Measurements from ENCODE around the gene TNFAIP3.

The TNFAIP3 gene

DNA sequence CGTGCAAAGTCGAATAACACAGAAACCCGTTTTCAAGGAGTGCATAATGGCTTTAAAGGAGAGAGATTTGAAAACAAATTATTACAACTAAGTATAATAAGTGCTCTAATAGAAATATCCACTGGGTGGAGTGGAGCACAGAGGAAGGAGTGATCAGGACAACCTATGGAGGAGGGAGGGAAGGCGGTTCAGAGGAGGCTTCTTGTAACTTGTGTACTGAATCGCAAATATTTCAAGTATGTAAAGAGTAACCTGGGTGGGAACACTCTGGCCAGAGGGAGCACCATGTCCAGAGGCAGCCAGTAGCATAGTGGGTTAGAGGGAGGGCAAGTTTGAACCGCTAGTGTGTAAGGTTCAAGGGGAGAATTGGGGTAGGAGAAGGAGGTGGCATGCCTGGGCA is 21.6 kb upstream of the TNFAIP3 start:
- peak; percentile 41 to 52 (median 42) for DNase-seq

DNA sequence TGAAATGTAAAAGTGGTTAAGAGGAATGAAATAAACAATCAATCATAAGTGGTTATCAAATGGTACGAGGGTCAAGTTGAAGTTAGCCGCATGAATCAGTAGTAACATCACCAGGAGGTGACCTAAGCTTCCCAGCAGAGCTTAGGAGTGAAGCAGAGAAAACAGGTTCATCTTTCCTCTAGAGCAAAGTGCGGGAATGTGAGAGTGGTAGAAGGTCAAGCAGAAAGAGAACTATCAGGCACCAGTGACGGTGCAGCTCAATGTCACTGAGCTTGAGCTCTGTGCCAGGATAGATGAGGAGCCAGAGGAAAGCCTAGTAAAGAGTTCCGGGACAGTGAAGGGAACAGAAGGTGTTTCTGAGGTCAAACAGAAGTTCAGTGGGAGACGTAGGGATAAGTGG is 20.8 kb upstream of the TNFAIP3 start:
- peak in 1 of 3 donors; percentile 65 for DNase-seq

DNA sequence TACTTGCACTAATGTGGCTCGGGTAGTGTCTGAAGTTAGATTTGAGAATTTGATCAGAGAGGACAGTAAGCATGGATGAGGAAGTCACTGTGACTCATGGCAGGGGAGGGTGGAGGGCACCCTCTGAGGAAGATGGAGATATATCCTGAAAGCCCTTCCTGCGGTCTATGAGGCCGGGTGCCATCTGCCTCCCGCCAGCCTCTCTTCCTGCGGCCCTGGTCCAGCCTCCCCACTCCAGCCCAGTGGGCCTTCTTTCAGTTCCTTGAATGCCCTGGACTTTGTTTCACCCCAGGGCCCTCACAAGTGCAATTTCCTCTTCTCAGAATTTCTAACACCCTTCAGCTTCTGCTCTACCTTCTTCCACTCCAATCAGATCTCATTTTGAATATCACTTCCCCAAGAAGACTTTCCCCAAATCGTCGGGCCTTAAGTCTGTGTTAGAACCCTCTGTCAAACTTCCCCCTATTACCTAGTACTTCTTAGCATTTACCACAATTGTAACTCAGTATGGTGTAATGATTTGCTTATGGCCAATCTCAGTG is 20.2 kb upstream of the TNFAIP3 start:
- peak; percentile 88 to 93 (median 88) for DNase-seq

DNA sequence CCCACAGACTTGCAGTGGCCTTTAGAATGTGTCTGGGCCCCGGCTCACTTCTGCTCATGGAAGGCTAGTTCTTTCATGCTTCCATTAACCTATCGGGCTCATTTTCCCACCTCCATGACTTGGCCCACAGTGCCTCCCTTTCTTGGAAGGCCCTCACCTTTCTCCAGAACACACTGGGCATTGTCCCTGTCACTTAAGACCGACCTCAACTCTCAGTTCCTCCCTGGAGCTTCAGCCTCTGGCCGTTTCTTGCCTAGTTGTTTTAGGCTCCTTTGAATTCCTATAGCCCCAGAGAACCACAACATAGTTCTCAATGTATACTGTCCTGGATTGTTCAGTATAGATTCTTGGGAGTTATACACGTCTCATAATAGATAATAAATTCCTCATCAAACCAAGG is 19.3 kb upstream of the TNFAIP3 start:
- DNase-seq: no peak

DNA sequence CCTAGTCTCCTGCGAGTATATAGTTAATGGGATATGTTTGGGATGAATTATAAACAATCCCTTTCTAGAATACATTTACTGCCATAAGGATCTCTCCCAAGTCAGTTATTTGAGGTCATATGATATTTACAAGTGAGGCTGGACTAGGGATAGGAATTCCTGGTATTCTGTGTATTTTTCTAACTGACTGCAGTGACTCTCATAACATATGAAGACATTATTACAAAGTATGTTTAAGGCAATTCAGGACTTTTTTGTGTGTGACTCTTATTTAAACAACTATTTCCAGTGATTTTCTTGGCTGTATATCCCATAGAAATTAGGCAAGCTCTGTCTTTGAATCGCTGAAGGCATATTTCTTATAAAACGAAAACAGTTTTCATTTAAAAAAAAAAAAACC is 18.4 kb upstream of the TNFAIP3 start:
- DNase-seq: peak in 2 of 3 donors; percentile 56 to 79

DNA sequence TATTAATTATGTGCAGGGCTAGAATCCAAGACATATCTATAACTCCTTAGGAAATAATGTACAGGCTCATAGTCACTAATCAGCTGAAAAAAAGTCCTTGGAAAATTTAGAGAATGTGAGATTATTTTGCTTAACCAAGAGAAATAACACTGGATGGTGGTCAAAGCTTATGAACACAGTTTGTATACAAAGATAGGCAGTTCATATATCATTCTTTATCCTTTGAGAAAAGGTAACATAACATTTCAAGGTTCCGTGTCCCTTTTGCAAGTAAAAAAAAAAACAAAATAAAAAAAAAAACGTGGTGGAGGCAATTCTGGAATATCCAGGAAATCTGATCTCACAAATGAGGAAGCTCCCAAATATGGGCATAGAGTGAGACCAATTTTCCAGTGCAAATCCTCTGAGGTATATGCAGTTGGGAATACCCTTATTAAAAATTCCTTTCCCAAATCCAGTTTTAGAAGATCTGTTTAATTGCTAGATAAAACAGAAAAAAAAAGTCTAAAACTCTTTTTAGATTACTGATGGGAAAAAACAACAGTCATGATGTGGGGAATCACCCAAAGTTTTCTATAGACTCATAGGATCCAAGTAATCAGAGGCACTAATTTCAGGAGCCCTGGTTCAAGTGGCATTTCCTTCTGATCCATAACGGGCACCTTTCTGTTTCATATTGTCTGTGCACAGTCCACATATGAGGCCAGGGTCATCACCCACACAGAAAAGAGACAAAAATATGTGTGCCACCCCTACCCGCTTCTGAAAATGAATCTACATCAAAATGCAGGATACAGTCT is 17.7 kb upstream of the TNFAIP3 start:
- DNase-seq: peak; percentile 73 to 94 (median 81)

DNA sequence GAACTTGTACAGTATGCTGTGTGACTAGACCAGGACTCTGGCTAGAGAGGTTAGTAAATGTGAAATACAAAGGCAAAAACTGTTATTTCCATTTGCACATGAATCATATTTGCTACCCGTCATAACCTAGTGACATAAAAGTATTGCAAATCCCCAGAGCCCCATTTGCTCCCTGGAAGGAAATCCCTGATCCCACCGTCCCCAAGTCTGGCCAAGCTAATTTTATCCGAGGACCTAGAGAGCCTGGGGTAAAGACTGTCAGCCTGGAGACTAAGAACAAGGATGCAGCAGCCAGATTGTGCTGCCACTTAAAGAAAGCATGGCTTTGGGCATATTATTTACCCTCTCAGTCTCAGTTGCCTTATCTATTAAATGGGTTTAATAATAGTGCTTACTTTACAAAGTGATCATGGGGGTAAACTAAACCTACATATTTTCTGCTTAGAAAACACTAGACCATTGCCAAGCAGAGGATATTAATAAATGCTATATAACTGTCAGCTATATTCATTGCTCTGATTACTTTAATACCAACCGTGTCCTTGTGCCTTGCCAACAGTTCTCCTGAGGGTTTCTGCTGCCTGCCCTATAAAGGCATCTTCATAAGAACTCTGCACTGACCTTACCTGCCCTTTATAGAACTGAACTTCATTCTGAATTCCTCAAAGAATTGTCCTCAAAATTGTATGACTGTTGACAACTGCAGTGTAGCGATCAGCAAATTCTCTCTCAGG is 16.9 kb upstream of the TNFAIP3 start:
- peak in 1 of 3 donors; percentile 64 for DNase-seq

DNA sequence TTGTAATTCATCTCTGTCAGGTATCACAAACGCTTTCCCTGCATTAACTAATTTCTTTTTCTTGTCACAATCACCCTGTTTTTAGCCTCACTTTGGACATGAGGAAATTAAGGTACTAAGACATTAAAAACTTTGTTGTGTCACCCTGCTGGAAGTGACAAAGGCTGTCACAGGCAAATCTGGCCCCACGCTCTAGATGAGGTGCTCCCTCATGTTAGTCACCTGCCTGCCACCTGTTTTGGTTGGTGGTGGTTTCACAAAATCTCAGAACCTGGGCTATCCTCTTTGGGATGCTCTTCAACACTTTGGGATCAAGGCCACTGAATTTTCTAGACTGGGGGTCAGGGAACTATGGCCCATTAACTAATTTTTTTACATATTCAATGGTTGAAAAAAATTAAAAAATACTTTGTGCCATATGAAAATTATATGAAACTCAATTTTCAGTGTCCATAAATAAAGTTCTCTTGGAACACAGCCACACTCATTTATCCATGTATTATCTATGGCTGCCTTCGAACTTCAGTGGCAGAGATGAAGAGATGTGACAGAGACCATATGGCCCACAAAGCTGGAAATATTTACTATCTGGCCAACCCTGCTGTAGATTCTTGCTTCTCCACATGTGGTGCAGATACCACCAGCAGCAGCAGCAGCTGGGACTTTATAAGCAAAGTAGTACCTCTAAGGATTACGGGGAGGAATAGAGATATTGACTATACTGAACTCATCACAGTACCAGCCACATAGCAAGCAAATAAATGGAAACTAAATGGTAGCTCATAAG is 16.1 kb upstream of the TNFAIP3 start:
- DNase-seq: no peak

DNA sequence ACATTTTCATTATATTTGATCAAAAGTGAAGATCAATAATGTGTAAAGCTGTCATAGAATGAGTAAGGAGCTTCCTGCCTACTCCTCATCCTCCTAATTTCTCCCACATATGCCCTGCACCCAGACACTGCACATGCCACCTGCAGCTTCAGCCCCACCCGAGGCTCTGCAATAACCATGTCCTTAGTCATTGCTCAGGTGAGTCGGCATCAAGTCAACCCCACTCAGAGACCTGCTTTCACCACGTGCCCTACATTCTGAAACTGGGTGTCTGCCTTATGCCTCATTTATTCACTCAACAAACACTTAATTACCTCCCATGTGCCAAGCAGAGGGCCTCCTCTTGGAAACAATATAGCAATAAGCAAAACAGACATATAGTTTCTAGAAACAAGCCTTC is 15.4 kb upstream of the TNFAIP3 start:
- no peak for DNase-seq

DNA sequence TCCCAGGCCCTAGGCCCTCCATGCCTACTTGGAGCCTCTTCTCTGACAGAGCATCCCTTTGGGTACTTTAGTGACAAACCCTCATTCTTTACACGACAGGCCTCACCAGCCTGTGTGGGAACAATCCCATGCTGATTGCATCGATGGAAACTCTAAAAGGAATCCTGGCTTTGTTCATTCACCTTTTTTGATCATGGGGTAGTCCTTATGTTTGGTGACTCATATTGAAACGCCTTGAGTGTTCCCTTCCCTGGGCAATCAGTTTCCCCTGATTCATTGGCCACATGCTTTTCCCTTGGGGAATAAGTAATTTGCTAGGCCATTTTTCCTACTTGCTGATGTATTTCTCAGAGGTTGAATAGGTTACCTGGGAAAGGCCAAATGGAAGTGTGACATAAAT is 14.7 kb upstream of the TNFAIP3 start:
- peak; percentile 56 to 74 (median 57) for DNase-seq

DNA sequence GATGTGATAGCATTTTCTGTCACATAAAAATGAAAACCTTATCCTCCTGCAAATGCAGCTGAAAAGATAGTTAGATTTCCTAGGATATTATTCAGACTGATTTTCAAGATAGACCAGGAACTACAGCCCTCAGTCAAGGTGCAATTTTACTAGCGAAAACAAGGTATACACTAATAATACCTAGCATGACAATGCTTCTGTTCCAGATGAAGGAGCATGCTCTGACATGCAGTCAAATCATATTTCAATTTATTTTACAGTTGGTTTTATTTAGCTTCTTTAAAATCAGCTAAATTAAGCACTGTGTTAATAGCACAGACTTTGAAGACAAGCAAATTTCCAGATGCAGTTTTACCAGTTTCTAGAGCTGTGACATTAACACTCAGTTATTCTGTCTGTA is 14.2 kb upstream of the TNFAIP3 start:
- DNase-seq: no peak

DNA sequence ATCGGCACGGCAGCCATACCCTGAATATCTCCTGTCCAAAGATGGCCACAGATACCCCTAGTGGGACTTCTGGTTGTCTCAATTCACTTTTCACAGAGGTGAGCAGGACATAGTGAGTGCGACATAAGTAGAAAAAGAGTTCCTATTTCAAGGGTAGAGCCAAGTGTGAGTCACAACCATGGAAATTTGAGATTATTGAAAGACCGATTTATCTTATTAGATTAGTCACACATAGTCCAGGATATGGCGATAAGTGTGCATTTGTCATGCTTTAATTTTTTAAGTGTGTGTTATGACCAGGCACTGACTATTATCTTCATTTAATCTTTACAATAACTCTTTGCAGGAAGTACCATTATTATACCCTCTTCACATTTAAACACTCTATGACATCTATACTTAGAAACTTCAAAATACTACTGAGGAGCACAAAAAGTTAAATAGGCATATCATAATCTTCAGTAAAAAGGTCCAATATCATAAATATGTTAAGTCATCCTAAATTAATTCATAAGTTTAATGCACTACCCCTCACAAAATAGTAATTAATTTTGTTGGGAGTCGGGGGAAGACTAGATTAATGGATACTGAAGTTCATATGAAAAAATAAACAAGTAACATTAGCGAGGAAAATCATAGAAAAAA is 13.4 kb upstream of the TNFAIP3 start:
- DNase-seq: peak; percentile 43 to 85 (median 80)

DNA sequence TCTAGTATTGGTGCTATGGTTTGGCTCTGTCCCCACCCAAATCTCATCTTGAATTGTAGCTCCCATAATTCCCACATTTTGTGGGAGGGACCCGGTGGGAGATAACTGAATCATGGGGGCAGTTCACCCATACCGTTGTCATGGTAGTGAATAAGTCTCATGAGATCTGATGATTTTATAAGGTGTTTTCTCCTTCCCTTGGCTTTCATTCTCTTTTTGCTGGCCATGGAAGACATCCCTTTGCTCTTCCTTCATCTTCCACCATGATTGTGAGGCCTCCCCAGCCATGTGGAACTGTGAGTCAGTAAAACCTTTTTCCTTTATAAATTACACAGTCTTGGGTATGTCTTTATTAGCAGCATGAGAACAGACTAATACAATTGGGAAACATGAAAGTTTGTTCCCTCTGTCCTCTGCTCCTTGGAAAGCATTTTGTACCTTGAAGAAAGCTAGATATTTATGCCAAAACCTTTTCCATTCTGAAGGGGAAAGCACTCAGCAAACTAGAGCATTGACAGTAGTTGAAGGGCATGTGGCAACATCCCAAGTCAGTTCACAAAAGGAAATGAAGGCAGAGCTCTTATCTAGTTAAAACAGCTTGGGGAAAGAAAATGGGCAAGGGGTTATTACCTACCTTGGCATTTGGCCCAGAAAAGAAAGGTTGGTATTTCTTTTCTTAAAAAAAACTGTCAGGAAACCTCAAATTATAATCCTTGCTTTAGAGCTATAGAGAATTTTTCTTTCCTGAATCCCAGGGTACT is 10.7 kb upstream of the TNFAIP3 start:
- DNase-seq: no peak

DNA sequence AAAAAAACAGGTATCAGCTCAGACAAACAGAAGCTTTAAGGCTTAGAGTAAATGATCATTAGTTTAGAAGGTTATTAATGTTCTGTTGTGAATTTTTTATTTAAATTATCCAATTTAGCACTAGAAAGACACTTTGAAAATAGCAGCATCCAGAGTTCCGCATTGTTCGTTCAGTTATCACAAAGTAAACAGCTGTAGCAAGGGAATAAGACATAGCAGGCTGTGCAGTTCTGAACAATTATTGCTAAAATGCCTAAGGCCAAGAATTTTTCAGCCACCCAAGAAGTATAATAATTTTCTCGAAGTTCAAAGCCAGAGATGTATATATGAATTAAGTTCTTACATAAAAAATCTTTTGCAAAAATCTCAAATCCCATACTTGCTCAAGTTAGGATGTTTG is 8.0 kb upstream of the TNFAIP3 start:
- DNase-seq: no peak

DNA sequence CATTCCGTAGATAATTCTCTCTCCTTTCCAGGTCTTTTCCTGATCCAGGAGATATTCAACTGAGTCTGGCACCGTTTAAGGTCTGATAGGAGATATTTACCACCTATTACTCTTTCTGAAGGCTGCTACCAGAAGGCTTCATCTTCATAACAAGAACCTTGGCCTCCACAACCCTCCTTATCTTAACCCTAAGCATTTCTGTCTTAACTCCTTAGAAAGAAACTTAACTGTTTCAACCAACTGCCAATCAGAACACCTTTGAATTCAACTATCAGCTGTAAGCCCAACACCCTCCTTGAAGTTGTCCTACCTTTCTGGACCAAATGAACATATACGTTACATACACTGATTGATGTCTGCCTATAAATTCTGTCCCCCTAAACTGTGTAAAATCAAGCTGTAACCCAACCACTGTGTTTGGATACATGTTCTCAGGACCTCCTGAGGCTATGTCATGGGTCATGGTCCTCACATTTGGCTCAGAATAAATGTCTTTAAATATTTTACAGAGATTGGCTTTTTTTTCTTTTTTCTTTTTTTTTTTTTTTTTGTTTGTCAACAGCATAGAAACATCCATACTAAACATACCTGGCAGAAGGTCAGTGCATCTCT is 6.6 kb upstream of the TNFAIP3 start:
- DNase-seq: no peak

DNA sequence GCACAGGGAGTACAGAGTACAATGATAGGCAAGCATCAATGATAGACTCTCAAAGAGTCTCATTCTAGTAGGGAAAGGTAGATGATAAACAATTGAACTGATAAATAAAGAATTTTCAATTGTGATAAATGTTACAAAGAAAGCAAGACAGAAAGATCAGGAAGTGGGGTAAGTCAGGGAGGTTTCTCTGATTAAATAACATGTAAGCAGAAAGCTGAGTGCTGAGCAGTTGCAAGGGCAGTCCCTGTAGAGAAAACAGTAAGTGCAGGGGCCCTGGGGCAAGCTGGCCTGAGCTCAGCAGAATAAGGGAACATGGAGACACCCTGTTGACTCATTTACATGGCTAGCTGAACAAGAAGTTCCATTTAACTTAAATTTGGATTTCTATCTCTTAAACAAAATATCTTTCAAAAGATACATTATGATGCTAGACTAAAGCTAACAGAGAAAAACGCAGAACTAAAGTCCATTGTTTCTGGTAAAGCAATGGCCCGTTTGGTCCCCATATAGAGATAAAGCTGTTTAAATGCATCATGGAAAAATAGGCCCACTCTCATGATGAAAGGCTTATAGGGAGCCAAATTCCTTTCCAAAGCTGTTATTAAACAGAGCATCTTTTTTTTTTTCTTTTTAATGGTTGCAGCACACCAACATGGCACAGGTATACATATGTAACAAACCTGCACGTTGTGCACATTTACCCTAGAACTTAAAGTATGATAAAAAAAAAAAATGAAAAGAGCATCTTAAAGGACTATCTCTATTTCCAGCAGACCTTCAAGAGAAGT is 5.3 kb upstream of the TNFAIP3 start:
- peak; percentile 71 to 76 (median 74) for DNase-seq

DNA sequence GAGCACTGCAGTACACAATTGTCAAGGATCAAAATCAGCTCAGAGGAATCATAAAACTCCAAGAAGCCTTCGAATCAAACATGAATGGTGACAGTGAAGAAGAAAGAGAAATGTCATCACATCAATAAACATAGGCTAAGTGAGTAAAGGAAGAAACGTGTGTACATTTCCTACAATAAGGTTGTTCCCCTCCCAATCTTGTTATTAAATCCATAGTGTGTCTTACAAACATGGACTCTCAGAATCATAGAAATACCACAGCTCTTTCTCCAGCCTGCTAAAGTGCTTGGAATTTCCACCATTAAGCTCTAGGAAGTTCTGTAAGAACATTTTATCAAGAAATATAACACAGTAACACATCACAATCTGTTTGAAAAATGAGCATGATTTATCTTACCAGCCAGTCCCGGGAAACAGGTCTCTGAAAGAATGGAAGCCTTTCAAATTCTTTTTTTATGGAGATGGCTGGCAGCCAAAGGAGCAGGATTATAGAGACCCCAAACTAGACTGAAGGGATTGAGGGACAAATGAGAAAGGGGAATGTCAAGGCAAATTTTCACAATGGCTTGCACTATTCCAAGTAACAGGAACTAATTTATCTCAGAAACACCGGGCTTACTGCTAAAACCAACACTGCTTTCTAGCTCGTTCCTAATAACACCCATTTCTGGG is 4.5 kb upstream of the TNFAIP3 start:
- no peak for DNase-seq

DNA sequence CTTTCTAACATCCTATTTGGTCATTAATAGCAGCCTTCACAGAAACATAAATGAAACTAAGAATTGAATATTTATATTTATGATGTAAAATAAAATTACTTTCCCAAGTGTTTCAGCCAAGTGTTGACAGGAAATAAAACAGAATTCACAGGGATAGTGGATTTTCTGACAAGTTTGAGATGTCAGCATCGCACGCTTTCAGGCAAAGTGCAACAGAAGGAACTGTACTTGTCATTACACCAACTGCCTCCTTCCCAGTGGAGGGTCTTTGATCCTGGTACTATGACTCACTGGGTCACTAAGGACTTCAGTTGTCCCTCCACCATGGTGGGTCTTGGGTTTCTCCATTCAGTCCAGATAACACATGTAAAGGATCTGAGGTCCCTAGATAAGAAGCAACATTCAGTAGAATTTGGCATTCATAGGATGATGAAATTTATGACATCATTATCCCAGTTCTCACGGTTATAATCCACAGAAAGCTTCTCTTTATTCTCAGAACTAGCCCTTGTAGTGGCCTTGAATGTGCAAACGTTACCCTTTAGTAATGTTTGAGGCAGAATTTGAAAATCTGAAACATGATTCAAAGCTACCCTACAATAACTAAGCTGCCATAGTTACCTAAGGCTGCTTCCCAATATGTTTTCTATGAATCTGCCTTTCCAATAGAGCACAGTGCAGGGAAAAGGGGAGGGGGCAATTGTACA is 3.8 kb upstream of the TNFAIP3 start:
- DNase-seq: peak in 2 of 3 donors; percentile 69 to 76

DNA sequence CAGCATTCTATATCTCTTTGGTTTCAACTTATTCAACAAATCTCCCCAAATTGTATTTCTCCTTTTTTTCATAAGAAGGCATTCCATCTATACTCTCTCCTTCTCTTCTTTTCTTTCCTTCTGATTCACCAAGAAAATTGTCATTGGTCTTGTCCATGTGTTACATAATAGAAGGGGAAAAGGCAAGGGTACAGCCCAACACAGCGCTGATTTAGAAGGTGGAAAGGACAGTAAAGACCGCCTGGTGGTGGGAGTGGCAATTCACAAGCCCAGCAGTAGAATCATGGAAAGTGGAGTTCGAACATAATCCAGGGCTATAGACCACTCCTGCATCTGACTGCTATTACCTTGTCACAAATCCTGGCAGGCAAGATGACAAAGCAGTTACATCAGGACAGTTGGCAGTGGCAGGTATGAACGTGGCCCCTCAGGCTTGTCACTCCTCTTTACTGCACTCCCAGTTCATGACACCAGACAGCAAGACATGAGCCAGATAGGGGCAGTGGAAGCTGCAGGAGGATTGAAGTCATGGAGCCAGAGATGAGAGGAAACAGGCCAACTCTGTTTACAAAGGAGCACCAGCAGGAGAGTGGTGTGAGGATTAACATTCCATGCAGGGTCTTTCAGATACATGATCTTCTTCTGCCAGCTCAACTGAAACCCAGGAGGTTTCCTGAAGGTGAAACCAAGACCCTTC is 2.1 kb upstream of the TNFAIP3 start:
- no peak for DNase-seq
